A549 (cell line): ENCODE results near the gene SH3RF1. TPM values are rescaled to one million over a fixed set of nuclear protein-coding genes. Genes with fewer than 3 reads are reported as not detected.

Source experiments
- ATAC-seq, 2 experiments: fragments of 200-7000 bp in 1 of 2; fragments of >200 bp in 1 of 2; cut with Nextera tagmentation in 1 of 2; cut with Tn5 transposase in 1 of 2; 3 replicates each; pipeline versions ENCODE4 v1.8.0 to v1.9.1; 2018 to 2020; ENCODE audit warnings: mild to moderate bottlenecking in 1 of 2, moderate library complexity in 1 of 2
- CTCF ChIA-PET: fragments of 300-600 bp; sonication (Branson Sonifier 250); formaldehyde crosslinking; extraction: SDS; loops from one replicate; lab custom pipeline; 2021; ENCODE audit warnings: antibody characterized with exemption, inconsistent platforms; lab: Yijun Ruan, JAX
- POLR2A ChIA-PET: fragments of 350-600 bp; formaldehyde crosslinking; extraction: SDS; loops from one replicate; lab custom pipeline; 2021; ENCODE audit warnings: antibody characterized with exemption, inconsistent platforms; lab: Yijun Ruan, JAX
- DNase-seq, 2 experiments: peaks; one replicate each; pipeline versions ENCODE4 v3.0.0 to v3.0.0-alpha.2; 2011 to 2016; ENCODE audit warnings: low read depth in 1 of 2, low spot score in 1 of 2
- FAIRE-seq: peaks from 2 replicates; lab custom pipeline; 2011; peaks lifted over from hg19 to GRCh38; lab: Jason Lieb, UNC
- H3K27ac ChIP-seq, 2 experiments: fragments of >200 bp; sonication (Bioruptor Twin); formaldehyde crosslinking; 3 replicates each; pipeline ENCODE4 v1.5.1; 2016 to 2017
- H3K4me1 ChIP-seq: fragments of >200 bp; sonication (Bioruptor Twin); formaldehyde crosslinking; 3 replicates; pipeline ENCODE4 v1.6.1; 2016
- H3K4me2 ChIP-seq: fragments of >200 bp; sonication (Bioruptor Twin); formaldehyde crosslinking; 3 replicates; pipeline ENCODE4 v1.6.1; 2016
- H3K4me3 ChIP-seq: fragments of >200 bp; sonication (Bioruptor Twin); formaldehyde crosslinking; 3 replicates; pipeline ENCODE4 v1.5.1; 2016
- H3K9me3 ChIP-seq: fragments of >200 bp; sonication (Bioruptor Twin); formaldehyde crosslinking; 3 replicates; pipeline ENCODE4 v1.6.1; 2016
- CBX2 ChIP-seq: fragments of 200-600 bp; sonication (generic); IDR thresholded peaks from 2 replicates; pipeline ENCODE4 v1.6.1; 2016; ENCODE audit warnings: low read depth, mild to moderate bottlenecking, borderline replicate concordance
- CBX8 ChIP-seq: fragments of 200-600 bp; sonication (generic); IDR thresholded peaks from 2 replicates; pipeline ENCODE4 v1.6.1; 2016
- CEBPB ChIP-seq, 2 experiments: fragments of >200 bp in 1 of 2; sonication (Bioruptor Twin) in 1 of 2; formaldehyde crosslinking in 1 of 2; IDR thresholded peaks; 2 replicates each; pipeline ENCODE4 v1.6.1; 2012 to 2016
- CHD2 ChIP-seq: fragments of 150-350 bp; IDR thresholded peaks from 2 replicates; pipeline ENCODE4 v1.6.1; 2014; ENCODE audit warnings: low read length; ENCODE audit not compliant: partially characterized antibody
- E2F6 ChIP-seq: IDR thresholded peaks from 2 replicates; pipeline ENCODE4 v1.6.1; 2012; ENCODE audit warnings: low read depth, borderline replicate concordance
- EHF ChIP-seq: fragments of 250-450 bp; sonication (Bioruptor Pico); IDR thresholded peaks from 2 replicates; pipeline ENCODE4 v1.5.0; 2020; ENCODE audit warnings: mild to moderate bottlenecking
- EHMT2 ChIP-seq: fragments of 200-600 bp; sonication (generic); IDR thresholded peaks from 2 replicates; pipeline ENCODE4 v1.6.1; 2016; ENCODE audit warnings: antibody characterized with exemption, low read depth, mild to moderate bottlenecking, moderate library complexity
- ELK1 ChIP-seq: fragments of 150-350 bp; IDR thresholded peaks from 2 replicates; pipeline ENCODE4 v1.6.1; 2014; ENCODE audit warnings: low read depth, mild to moderate bottlenecking, low read length
- EP300 ChIP-seq, 2 experiments: fragments of >200 bp; sonication (Bioruptor Twin); formaldehyde crosslinking; IDR thresholded peaks; 2 replicates in 1 of 2; 3 replicates in 1 of 2; pipeline ENCODE4 v1.6.1; 2016 to 2017
- FOSB ChIP-seq: fragments of 250-450 bp; sonication (Bioruptor Pico); IDR thresholded peaks from 2 replicates; pipeline ENCODE4 v1.5.0; 2020; ENCODE audit warnings: mild to moderate bottlenecking, moderate library complexity
- HDAC2 ChIP-seq: fragments of 200-600 bp; sonication (generic); IDR thresholded peaks from 2 replicates; pipeline ENCODE4 v1.6.1; 2016
- HOXA7 ChIP-seq: fragments of 250-450 bp; sonication (Bioruptor Pico); IDR thresholded peaks from 2 replicates; pipeline ENCODE4 v1.5.0; 2020; ENCODE audit warnings: mild to moderate bottlenecking, moderate library complexity
- HOXB5 ChIP-seq: fragments of 250-450 bp; sonication (Bioruptor Pico); IDR thresholded peaks from 2 replicates; pipeline ENCODE4 v1.5.0; 2020; ENCODE audit warnings: mild to moderate bottlenecking, moderate library complexity
- JUNB ChIP-seq: fragments of >200 bp; sonication (Bioruptor Twin); formaldehyde crosslinking; IDR thresholded peaks from 2 replicates; pipeline ENCODE4 v1.6.1; 2016
- MAX ChIP-seq: IDR thresholded peaks from 2 replicates; pipeline ENCODE4 v1.6.1; 2012
- MYC ChIP-seq: IDR thresholded peaks from 2 replicates; pipeline ENCODE4 v1.6.1; 2012; ENCODE audit warnings: mild to moderate bottlenecking, inconsistent platforms, low read length, improper control_type of control experiment, borderline replicate concordance
- PBX3 ChIP-seq: IDR thresholded peaks from 2 replicates; pipeline ENCODE4 v1.6.1; 2012
- RARB ChIP-seq: fragments of 250-450 bp; sonication (Bioruptor Pico); IDR thresholded peaks from 2 replicates; pipeline ENCODE4 v1.8.0; 2021; ENCODE audit warnings: mild to moderate bottlenecking, moderate library complexity
- RNF2 ChIP-seq: fragments of 200-600 bp; sonication (generic); IDR thresholded peaks from 2 replicates; pipeline ENCODE4 v1.6.1; 2016; ENCODE audit warnings: low read depth, mild to moderate bottlenecking, antibody characterized with exemption, moderate library complexity, borderline replicate concordance
- ZC3H11A ChIP-seq: fragments of 450-650 bp; IDR thresholded peaks from 2 replicates; pipeline ENCODE4 v1.6.1; 2014; ENCODE audit warnings: antibody characterized with exemption, mild to moderate bottlenecking
- ZFP36 ChIP-seq: fragments of 450-650 bp; IDR thresholded peaks from 2 replicates; pipeline ENCODE4 v1.6.1; 2014; ENCODE audit warnings: borderline replicate concordance; ENCODE audit not compliant: partially characterized antibody
- WGBS: methylation state at CpG from one replicate; pipeline ENCODE4 v1.1.6; 2017; ENCODE audit errors: missing lambda C conversion rate; 5-methylcytosine and 5-hydroxymethylcytosine counted together
- polyA plus RNA-seq, 4 experiments: library from polyadenylated mRNA; depleted of rRNA in 3 of 4; stranded (reverse); fragments of >200 nt; fragmentation: RNase III in 1 of 4; extraction: RNeasy Plus Mini Kit Qiagen cat#74134 plus additional on column Dnase treatment in 1 of 4; gene quantifications; 2 replicates in 3 of 4; 3 replicates in 1 of 4; pipeline ENCODE4 v1.2.3, GENCODE V29; 2011 to 2017
- TF ChIP-seq, protein P1 (sequence below): fragments of >200 bp; sonication (Bioruptor Twin); formaldehyde crosslinking; IDR thresholded peaks from 3 replicates; pipeline ENCODE4 v1.6.1; 2016
- TF ChIP-seq, protein P2 (sequence below): fragments of 250-450 bp; sonication (Bioruptor Pico); IDR thresholded peaks from 2 replicates; pipeline ENCODE4 v1.5.0; 2020; ENCODE audit warnings: low read depth, mild to moderate bottlenecking, moderate library complexity

The SH3RF1 gene
- polyA plus RNA-seq, 2 of the 4 experiments (the other 2 are of a cell fraction) = 8.0 to 15.1 TPM

DNA sequence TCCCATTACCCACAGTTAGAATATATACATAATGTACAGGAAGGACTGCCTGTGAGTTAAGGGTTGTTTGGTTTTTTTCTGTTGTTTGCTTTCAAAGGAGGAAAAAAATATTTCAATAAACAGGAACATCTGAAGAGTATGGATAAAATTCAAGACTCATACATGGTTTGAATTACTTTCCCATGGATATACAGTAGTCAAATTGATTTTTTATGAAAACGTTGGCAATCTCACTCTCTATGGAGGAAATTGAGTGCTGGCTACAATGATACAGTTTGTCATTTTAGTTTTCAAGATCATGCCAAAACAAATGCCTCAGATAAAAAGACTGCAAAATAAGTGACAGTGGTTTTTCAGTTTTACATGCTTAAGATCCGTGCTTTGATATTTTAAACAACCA, 116.6 kb downstream of the SH3RF1 start:
- FAIRE-seq = no peak
- no peak for TF ChIP-seq CBX2
- TF ChIP-seq E2F6 = no peak
- no peak for TF ChIP-seq MYC
- no peak for TF ChIP-seq HDAC2
- TF ChIP-seq ELK1 = no peak
- no peak for TF ChIP-seq CEBPB (IDR thresholded peaks at IDR 0.05)
- TF ChIP-seq, protein P1, sequence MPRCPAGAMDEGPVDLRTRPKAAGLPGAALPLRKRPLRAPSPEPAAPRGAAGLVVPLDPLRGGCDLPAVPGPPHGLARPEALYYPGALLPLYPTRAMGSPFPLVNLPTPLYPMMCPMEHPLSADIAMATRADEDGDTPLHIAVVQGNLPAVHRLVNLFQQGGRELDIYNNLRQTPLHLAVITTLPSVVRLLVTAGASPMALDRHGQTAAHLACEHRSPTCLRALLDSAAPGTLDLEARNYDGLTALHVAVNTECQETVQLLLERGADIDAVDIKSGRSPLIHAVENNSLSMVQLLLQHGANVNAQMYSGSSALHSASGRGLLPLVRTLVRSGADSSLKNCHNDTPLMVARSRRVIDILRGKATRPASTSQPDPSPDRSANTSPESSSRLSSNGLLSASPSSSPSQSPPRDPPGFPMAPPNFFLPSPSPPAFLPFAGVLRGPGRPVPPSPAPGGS = no peak
- TF ChIP-seq PBX3 = no peak
- no peak for TF ChIP-seq RNF2
- no peak for TF ChIP-seq RARB (CRISPR knock-in tag)
- TF ChIP-seq EHMT2 = no peak
- no peak for TF ChIP-seq CHD2
- no peak for TF ChIP-seq EP300 (IDR thresholded peaks at IDR 0.05)
- TF ChIP-seq EHF (CRISPR knock-in tag) = no peak
- TF ChIP-seq, all 56 proteins: peak for 0
- ChIA-PET POLR2A (no interaction called here), CTCF (no interaction called here)
- no peak for DNase-seq
- Histone ChIP-seq H3K27ac (no peak overlapping the region), H3K9me3 (no peaks in the 10 kb centered on the region), H3K4me2 (no peak overlapping the region), H3K4me1 (peaks cover 23% of the 10 kb centered on the region; the same call in 2 of the 3 replicates), H3K4me3 (no peak overlapping the region)
- WGBS = 84% methylated on average over 2 of the region's 2 CpGs
- no peak for ATAC-seq

GRCh38 chr4:169153481-169154087, 117.2 kb downstream of the SH3RF1 start:
- DNase-seq (no peak), ATAC-seq (no peak), FAIRE-seq (no peak)
- Histone ChIP-seq H3K4me2 (no peak overlapping the region), H3K4me1 (peaks cover 20% of the 10 kb centered on the region; the same call in 2 of the 3 replicates), H3K9me3 (no peaks in the 10 kb centered on the region), H3K4me3 (no peak overlapping the region), H3K27ac (no peak overlapping the region)
- no peak for TF ChIP-seq PBX3
- TF ChIP-seq HOXA7 (CRISPR knock-in tag) = no peak
- TF ChIP-seq CBX8 = no peak
- TF ChIP-seq MAX = no peak
- no peak for TF ChIP-seq E2F6
- no peak for TF ChIP-seq FOSB (CRISPR knock-in tag)
- no peak for TF ChIP-seq HOXB5 (CRISPR knock-in tag)
- no peak for TF ChIP-seq ZC3H11A
- no peak for TF ChIP-seq ELK1
- TF ChIP-seq, protein P2, sequence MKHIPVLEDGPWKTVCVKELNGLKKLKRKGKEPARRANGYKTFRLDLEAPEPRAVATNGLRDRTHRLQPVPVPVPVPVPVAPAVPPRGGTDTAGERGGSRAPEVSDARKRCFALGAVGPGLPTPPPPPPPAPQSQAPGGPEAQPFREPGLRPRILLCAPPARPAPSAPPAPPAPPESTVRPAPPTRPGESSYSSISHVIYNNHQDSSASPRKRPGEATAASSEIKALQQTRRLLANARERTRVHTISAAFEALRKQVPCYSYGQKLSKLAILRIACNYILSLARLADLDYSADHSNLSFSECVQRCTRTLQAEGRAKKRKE = no peak
- no peak for TF ChIP-seq JUNB
- no peak for TF ChIP-seq ZFP36
- ChIA-PET CTCF (no interaction called here), POLR2A (no interaction called here)
- 76% methylated on average over 2 of the region's 2 CpGs for WGBS
